Mesodermal cell (in vitro differentiated cells): ENCODE measurements around the gene KRTAP10-5.

Source experiments
- H3K27ac ChIP-seq: 2 replicates; pipeline ENCODE4 v1.7.0; 2013; ENCODE audit warnings: mild to moderate bottlenecking, low read depth, low read length, moderate library complexity; ENCODE audit not compliant: severe bottlenecking
- H3K36me3 ChIP-seq: 2 replicates; pipeline ENCODE4 v1.7.1; 2013; ENCODE audit warnings: mild to moderate bottlenecking, low read length, moderate library complexity; ENCODE audit not compliant: control insufficient read depth, insufficient read depth
- H3K4me1 ChIP-seq: one replicate; pipeline ENCODE4 v1.7.1; 2013; ENCODE audit warnings: mild to moderate bottlenecking, low read length; ENCODE audit not compliant: insufficient read depth, control insufficient read depth, poor library complexity, severe bottlenecking
- H3K4me3 ChIP-seq: 2 replicates; pipeline ENCODE4 v1.7.0; 2013; ENCODE audit warnings: low read length, control low read depth, mild to moderate bottlenecking; ENCODE audit not compliant: insufficient read depth, poor library complexity, severe bottlenecking; ENCODE audit errors: extremely low read depth
- H3K9me3 ChIP-seq: 2 replicates; pipeline ENCODE4 v1.7.1; 2013; ENCODE audit warnings: mild to moderate bottlenecking, low read length, moderate library complexity; ENCODE audit not compliant: control insufficient read depth
- WGBS, 2 experiments: methylation state at CpG; one replicate each; pipeline ENCODE4 v1.1.5; 2013; ENCODE audit warnings: missing lambda C conversion rate in 2 of 2; ENCODE audit not compliant: insufficient coverage in 2 of 2; 5-methylcytosine and 5-hydroxymethylcytosine counted together

The KRTAP10-5 gene

GRCh38 chr21:44533121-44533890, 47.1 kb downstream of the KRTAP10-5 start:
- Histone ChIP-seq H3K36me3 (no peaks in the 10 kb centered on the region), H3K4me1 (no peaks in the 10 kb centered on the region), H3K9me3 (no peaks in the 10 kb centered on the region), H3K27ac (no peak overlapping the region), H3K4me3 (no peak overlapping the region)
- 92% methylated on average over 29 to 35 of the region's 37 CpGs for WGBS, 2 experiments

- Histone ChIP-seq H3K36me3 (no peaks in the 10 kb centered on the region), H3K4me1 (no peaks in the 10 kb centered on the region), H3K27ac (no peak overlapping the region), H3K4me3 (no peak overlapping the region), H3K9me3 (no peaks in the 10 kb centered on the region)
- WGBS, 2 experiments = 91 to 93% methylated on average over 16 of the region's 16 CpGs
These were observed 47.7 kb downstream of the KRTAP10-5 start for GRCh38 chr21:44532712-44533111.

GRCh38 chr21:44531606-44532564, 48.5 kb downstream of the KRTAP10-5 start:
- H3K4me1 ChIP-seq = no peaks in the 10 kb centered on the region
- 89 to 91% methylated on average over 22 to 29 of the region's 30 CpGs for WGBS, 2 experiments
- no peak overlapping the region for H3K4me3 ChIP-seq
- no peaks in the 10 kb centered on the region for H3K36me3 ChIP-seq
- no peak overlapping the region for H3K27ac ChIP-seq
- no peaks in the 10 kb centered on the region for H3K9me3 ChIP-seq

GRCh38 chr21:44530903-44531605, 49.4 kb downstream of the KRTAP10-5 start:
- WGBS, 2 experiments = 87 to 93% methylated on average over 23 of the region's 23 CpGs
- no peaks in the 10 kb centered on the region for H3K9me3 ChIP-seq
- H3K27ac ChIP-seq = no peak overlapping the region
- no peak overlapping the region for H3K4me3 ChIP-seq
- H3K36me3 ChIP-seq = no peaks in the 10 kb centered on the region
- no peaks in the 10 kb centered on the region for H3K4me1 ChIP-seq

GRCh38 chr21:44530221-44530902, 50.0 kb downstream of the KRTAP10-5 start:
- no peaks in the 10 kb centered on the region for H3K4me1 ChIP-seq
- H3K4me3 ChIP-seq = no peak overlapping the region
- 90 to 91% methylated on average over 7 of the region's 7 CpGs for WGBS, 2 experiments
- H3K27ac ChIP-seq = no peak overlapping the region
- H3K36me3 ChIP-seq = no peaks in the 10 kb centered on the region
- H3K9me3 ChIP-seq = no peaks in the 10 kb centered on the region

GRCh38 chr21:44529503-44530125, 50.8 kb downstream of the KRTAP10-5 start:
- no peaks in the 10 kb centered on the region for H3K9me3 ChIP-seq
- 87 to 88% methylated on average over 21 to 23 of the region's 23 CpGs for WGBS, 2 experiments
- no peaks in the 10 kb centered on the region for H3K4me1 ChIP-seq
- H3K36me3 ChIP-seq = no peaks in the 10 kb centered on the region
- H3K4me3 ChIP-seq = no peak overlapping the region
- H3K27ac ChIP-seq = no peak overlapping the region
